Common myeloid progenitor, CD34-positive (primary cell): ENCODE results near the gene PAX3.

Experiments used
- CTCF ChIA-PET: fragments of 350-600 bp; sonication (Branson Sonifier 250); formaldehyde crosslinking; loops from one replicate; lab custom pipeline; 2021; ENCODE audit warnings: antibody characterized with exemption; lab: Charles Lee
- POLR2A ChIA-PET: fragments of 350-600 bp; sonication (Branson Sonifier 250); formaldehyde crosslinking; loops from one replicate; lab custom pipeline; 2021; ENCODE audit warnings: antibody characterized with exemption; lab: Charles Lee
- DNase-seq, 3 donors: peaks; one replicate each; pipeline versions ENCODE4 v3.0.0 to v3.0.0-alpha.2; 2013
- H3K27ac ChIP-seq, 2 experiments: 1 replicate in 1 of 2; 2 replicates in 1 of 2; pipeline ENCODE4 v1.7.0; 2013; ENCODE audit warnings: inconsistent platforms in 2 of 2, low read length in 2 of 2, mild to moderate bottlenecking in 2 of 2, low read depth in 1 of 2, moderate library complexity in 1 of 2; ENCODE audit not compliant: severe bottlenecking in 2 of 2, insufficient read depth in 1 of 2, poor library complexity in 1 of 2
- H3K27me3 ChIP-seq, 5 experiments: replicated peaks in 2 of 5; 1 replicate in 3 of 5; 2 replicates in 2 of 5; pipeline versions ENCODE4 v1.6.1 to v1.7.0; 2013; ENCODE audit warnings: low read length in 4 of 5, mild to moderate bottlenecking in 2 of 5, moderate library complexity in 2 of 5, inconsistent platforms in 1 of 5; ENCODE audit not compliant: insufficient read depth in 5 of 5, control insufficient read depth in 4 of 5
- H3K36me3 ChIP-seq, 4 experiments: 1 replicate in 2 of 4; 2 replicates in 2 of 4; pipeline versions ENCODE4 v1.6.1 to v1.7.0; 2013; ENCODE audit warnings: low read length in 3 of 4, control low read depth in 1 of 4, mild to moderate bottlenecking in 1 of 4; ENCODE audit not compliant: control insufficient read depth in 4 of 4, insufficient read depth in 4 of 4
- H3K4me1 ChIP-seq, 4 experiments: 1 replicate in 3 of 4; 2 replicates in 1 of 4; pipeline versions ENCODE4 v1.6.1 to v1.7.1; 2013; ENCODE audit warnings: low read length in 3 of 4, mild to moderate bottlenecking in 3 of 4, control low read depth in 1 of 4, inconsistent platforms in 1 of 4, moderate library complexity in 1 of 4; ENCODE audit not compliant: control insufficient read depth in 4 of 4, insufficient read depth in 4 of 4; ENCODE audit errors: control extremely low read depth in 1 of 4
- H3K4me3 ChIP-seq, 7 experiments: 1 replicate in 4 of 7; 2 replicates in 3 of 7; pipeline versions ENCODE4 v1.5.1 to v1.7.0; 2013; ENCODE audit warnings: mild to moderate bottlenecking in 7 of 7, low read length in 6 of 7, moderate library complexity in 6 of 7, inconsistent platforms in 2 of 7, low read depth in 2 of 7, control low read depth in 1 of 7; ENCODE audit not compliant: insufficient read depth in 4 of 7, control insufficient read depth in 1 of 7; ENCODE audit errors: extremely low read depth in 1 of 7
- H3K9me3 ChIP-seq, 5 experiments: 1 replicate in 4 of 5; 2 replicates in 1 of 5; pipeline versions ENCODE4 v1.6.1 to v1.7.1; 2013; ENCODE audit warnings: low read length in 4 of 5, mild to moderate bottlenecking in 2 of 5, inconsistent platforms in 1 of 5, low read depth in 1 of 5, moderate library complexity in 1 of 5; ENCODE audit not compliant: control insufficient read depth in 4 of 5, insufficient read depth in 2 of 5; ENCODE audit errors: control extremely low read depth in 1 of 5
- WGBS: methylation state at CpG from one replicate; pipeline ENCODE4 v1.1.5; 2013; ENCODE audit not compliant: insufficient coverage; 5-methylcytosine and 5-hydroxymethylcytosine counted together

PAX3 gene

GRCh38 chr2:222249444-222249843 lies 49.4 kb downstream of the PAX3 start:
- WGBS, result 96% methylated on average over 5 of the region's 5 CpGs

DNA sequence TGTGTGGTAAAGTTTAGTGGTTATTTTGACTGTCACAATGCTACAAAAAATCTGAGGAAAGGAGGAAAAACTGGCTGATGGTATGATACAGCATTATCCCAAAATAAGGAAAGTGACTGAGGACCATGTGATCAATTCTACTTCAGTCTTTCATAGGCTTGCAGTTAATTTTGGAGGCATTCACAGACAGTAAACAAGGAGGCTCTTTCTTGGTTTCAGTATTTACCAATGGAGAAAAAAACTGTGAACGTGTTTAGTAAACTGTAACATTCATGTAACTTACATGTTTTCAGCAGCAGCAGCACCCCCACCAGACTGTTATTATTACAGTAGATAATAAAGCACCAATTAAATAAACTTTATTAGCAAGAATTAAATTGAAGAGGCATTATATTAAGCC lies 50.0 kb downstream of the PAX3 start:
- DNase-seq, result no peak
- WGBS, result 100% methylated on average over 1 of the region's 1 CpG
- Histone ChIP-seq H3K27me3 (peaks cover 0 to 29% (median 3%) of the 10 kb centered on the region in 5 experiments), H3K4me1 (no peaks in the 10 kb centered on the region), H3K9me3 (no peaks in the 10 kb centered on the region), H3K36me3 (no peaks in the 10 kb centered on the region), H3K4me3 (no peak overlapping the region), H3K27ac (no peak overlapping the region)
- POLR2A ChIA-PET, result no interaction called here
- CTCF ChIA-PET, result interaction anchor here (1.3 kb wide), 1 partner anchor 10 kb away, joined by 3 read pairs; no protein-coding TSS in a partner anchor

More at GRCh38 chr2:222249444-222249843, 49.4 kb downstream of the PAX3 start:
- no peaks in the 10 kb centered on the region for H3K9me3 ChIP-seq
- POLR2A ChIA-PET, result no interaction called here
- H3K27ac ChIP-seq, result no peak overlapping the region
- H3K36me3 ChIP-seq, result no peaks in the 10 kb centered on the region
- H3K4me1 ChIP-seq, result no peaks in the 10 kb centered on the region
- CTCF ChIA-PET, result interaction anchor here (1.3 kb wide), 1 partner anchor 9 kb away, joined by 3 read pairs; no protein-coding TSS in a partner anchor
- DNase-seq, result no peak
- H3K27me3 ChIP-seq, result peaks cover 0 to 22% (median 3%) of the 10 kb centered on the region in 5 experiments
- no peak overlapping the region for H3K4me3 ChIP-seq

DNA sequence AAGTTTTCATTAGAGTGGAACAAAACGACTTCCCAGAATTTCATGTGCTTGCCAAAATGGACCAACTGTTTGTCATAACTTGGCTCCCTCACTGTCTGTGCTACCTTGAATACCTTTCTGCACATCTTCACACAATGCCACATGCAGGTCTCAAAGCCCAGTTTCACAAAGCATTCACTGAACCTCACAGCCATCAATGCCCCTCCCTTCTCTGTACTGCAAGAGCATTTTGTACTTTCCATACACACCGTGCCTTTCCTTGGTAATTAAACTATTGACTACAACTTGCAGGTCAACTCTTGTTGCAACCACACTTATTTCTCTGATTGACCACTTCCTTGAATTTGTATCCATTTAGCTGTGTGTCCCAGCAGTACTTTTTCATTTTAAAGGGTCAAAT lies 50.5 kb downstream of the PAX3 start:
- POLR2A ChIA-PET, result no interaction called here

DNA sequence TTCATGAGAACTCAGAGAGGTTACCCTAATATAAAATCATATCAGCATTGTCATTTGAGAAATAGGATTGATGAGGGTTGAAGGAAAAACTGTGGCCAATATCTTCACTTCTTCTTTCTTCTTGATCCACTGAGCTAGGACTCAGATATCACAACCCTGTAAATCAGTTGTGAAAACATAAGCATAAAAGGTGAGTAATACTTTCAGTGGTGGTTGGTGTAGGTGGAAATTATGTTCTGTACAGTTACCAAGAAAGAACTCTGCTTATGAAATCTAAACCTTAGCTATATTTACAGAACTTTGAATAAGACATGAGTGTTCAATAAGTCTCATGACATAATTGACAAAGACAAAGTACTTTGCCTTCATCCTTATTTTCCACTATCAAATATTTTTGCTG lies 56.3 kb downstream of the PAX3 start:
- no peaks in the 10 kb centered on the region for H3K4me1 ChIP-seq
- ChIA-PET CTCF (no interaction called here), POLR2A (no interaction called here)
- H3K9me3 ChIP-seq, result peaks cover 0 to 7% (median 0%) of the 10 kb centered on the region in 5 experiments
- H3K4me3 ChIP-seq, result no peak overlapping the region
- no peaks in the 10 kb centered on the region for H3K36me3 ChIP-seq
- peaks cover 21 to 77% (median 29%) of the 10 kb centered on the region in 5 experiments for H3K27me3 ChIP-seq
- no peak for DNase-seq
- H3K27ac ChIP-seq, result no peak overlapping the region

More for the DNA sequence above, 50.5 kb downstream of the PAX3 start:
- H3K27ac ChIP-seq, result no peak overlapping the region
- DNase-seq, result no peak
- whole genome bisulfite sequencing, result 86% methylated on average over 2 of the region's 2 CpGs
- H3K4me1 ChIP-seq, result no peaks in the 10 kb centered on the region
- H3K27me3 ChIP-seq, result peaks cover 1 to 34% (median 4%) of the 10 kb centered on the region in 5 experiments
- H3K9me3 ChIP-seq, result peaks cover 0 to 1% (median 0%) of the 10 kb centered on the region in 5 experiments
- no peaks in the 10 kb centered on the region for H3K36me3 ChIP-seq
- H3K4me3 ChIP-seq, result no peak overlapping the region
- CTCF ChIA-PET, result no interaction called here

DNA sequence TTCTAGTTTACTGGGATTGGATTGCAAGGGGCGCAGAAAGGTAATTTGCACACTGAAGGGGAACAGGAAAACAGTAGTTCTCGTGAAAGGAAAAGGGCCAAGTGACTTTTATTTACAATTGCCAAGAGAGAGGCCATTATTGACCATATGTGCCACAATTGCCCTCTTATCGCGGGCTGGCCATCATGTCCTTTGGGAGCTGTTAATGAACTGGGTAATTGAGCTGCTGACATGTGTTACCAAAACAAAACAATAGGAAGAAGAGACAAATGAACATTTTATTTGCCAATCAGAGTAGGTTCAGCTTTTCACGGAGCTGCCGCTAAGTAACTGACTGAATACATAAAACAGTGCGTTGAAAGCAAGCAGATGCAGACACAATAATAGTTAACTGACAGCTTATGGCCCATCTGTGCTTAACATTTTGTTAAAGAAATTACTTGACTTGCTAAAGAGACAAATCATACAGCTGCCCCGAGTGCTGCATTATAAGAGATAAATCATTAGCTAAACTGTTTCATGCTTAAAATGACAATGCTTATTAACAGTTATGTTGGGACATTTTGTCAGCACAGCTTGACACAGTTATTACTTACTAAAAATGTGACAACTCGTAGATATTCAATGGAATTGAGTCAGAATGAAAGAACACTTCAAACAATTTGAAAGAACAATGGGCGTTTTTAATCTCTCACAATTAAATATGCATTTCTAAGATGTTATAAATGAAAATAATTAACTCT lies 57.5 kb downstream of the PAX3 start:
- CTCF ChIA-PET, result interaction anchor here (0.7 kb wide), 1 partner anchor 330 kb away, joined by 3 read pairs; no protein-coding TSS in a partner anchor
- DNase-seq, result no peak
- Histone ChIP-seq H3K9me3 (peaks cover 0 to 7% (median 0%) of the 10 kb centered on the region in 5 experiments), H3K36me3 (no peaks in the 10 kb centered on the region), H3K27me3 (peaks cover 21 to 84% (median 29%) of the 10 kb centered on the region in 5 experiments), H3K27ac (no peak overlapping the region), H3K4me1 (no peaks in the 10 kb centered on the region), H3K4me3 (no peak overlapping the region)
- POLR2A ChIA-PET, result no interaction called here
- WGBS, result 4% methylated on average over 4 of the region's 10 CpGs

DNA sequence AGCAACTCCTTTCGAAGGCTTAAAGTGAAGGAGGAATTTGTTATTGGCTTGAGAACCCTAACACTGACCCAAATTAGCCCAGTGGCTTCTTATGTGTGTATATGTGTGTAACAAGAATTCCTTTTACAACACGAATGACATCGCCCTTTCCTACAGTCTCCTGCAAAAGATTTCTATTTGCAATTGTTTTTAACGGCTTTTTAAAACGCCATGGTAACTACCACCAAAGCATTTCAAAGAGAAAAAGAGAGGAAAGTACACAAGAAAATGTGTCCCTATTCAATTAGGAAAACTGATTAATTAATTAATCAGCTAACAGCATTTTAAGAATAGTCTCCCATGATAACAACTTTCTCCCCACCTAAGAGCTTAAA lies 58.1 kb downstream of the PAX3 start:
- H3K36me3 ChIP-seq, result no peaks in the 10 kb centered on the region
- CTCF ChIA-PET, result no interaction called here
- DNase-seq, result no peak
- POLR2A ChIA-PET, result no interaction called here
- peaks cover 21 to 81% (median 29%) of the 10 kb centered on the region in 5 experiments for H3K27me3 ChIP-seq
- H3K27ac ChIP-seq, result no peak overlapping the region
- 27% methylated on average over 3 of the region's 5 CpGs for WGBS
- H3K4me1 ChIP-seq, result no peaks in the 10 kb centered on the region
- H3K9me3 ChIP-seq, result peaks cover 0 to 7% (median 0%) of the 10 kb centered on the region in 5 experiments
- no peak overlapping the region for H3K4me3 ChIP-seq

DNA sequence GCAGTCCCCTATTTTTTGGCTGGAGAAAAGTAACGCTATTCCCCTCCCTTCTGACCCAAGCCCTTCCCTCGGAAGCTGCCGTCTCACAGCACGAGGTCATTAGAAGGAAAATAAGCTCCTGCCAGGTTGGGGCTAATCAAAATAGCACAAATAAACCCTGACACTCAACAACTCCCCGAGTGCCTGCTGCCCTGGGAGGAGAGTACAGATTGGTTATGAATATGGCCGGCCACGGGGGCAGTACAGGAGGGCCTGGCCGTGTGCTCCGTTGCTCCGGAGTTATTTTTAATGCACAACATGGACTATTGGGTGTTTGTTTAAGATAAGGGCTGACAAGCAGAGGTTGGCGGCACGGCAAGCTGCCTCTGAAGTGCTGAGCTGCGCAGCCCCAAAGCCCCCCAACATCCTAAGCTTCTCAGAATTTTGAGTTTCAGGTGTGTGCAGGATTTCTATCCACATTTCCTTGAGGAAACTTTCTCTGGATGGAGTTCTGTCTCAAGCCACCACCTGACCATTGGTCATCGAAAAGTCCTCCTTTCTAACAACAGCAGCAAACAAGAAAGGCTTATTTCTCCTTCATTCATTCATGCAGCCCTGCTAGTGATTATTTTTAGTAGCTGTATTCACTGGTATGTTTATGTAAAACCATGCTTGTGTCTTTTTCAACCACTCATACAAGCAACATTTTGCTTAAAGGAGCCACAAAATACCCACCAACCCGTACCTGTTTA lies 58.7 kb downstream of the PAX3 start:
- H3K27me3 ChIP-seq, result peaks cover 21 to 80% (median 29%) of the 10 kb centered on the region in 5 experiments
- no peaks in the 10 kb centered on the region for H3K4me1 ChIP-seq
- ChIA-PET CTCF (no interaction called here), POLR2A (interaction anchor here (0.7 kb wide), 1 partner anchor 17 kb away, joined by 3 read pairs; no protein-coding TSS in a partner anchor)
- DNase-seq, result no peak
- H3K36me3 ChIP-seq, result no peaks in the 10 kb centered on the region
- H3K4me3 ChIP-seq, result no peak overlapping the region
- 7% methylated on average over 8 of the region's 15 CpGs for whole genome bisulfite sequencing
- peaks cover 0 to 7% (median 0%) of the 10 kb centered on the region in 5 experiments for H3K9me3 ChIP-seq
- H3K27ac ChIP-seq, result no peak overlapping the region
